ENCODE measurements around the gene SHISA9.

The SHISA9 gene

GRCh38 chr16:12994402-12994801 is 93.0 kb downstream of the SHISA9 start:
- Histone ChIP-seq H3K4me3 (ENCODE audit: low read length, poor library complexity, severe bottlenecking) (no peak overlapping the region), H3K79me2 (ENCODE audit: insufficient read depth, low read length) (no peaks in the 10 kb centered on the region), H3K9ac (ENCODE audit: low read depth, low read length, poor library complexity, severe bottlenecking) (no peak overlapping the region), H2AFZ (ENCODE audit: low read length) (no peak overlapping the region), H3K4me1 (ENCODE audit: insufficient read depth, low read length, poor library complexity, severe bottlenecking) (no peaks in the 10 kb centered on the region), H3K4me2 (ENCODE audit: low read depth, low read length, poor library complexity, severe bottlenecking) (no peak overlapping the region), H3F3A (ENCODE audit: low read depth) (no peaks in the 10 kb centered on the region), H3K9me2 (replicated peaks; ENCODE audit: low read depth, low read length) (no peaks in the 10 kb centered on the region), H3K27me3 (ENCODE audit: insufficient read depth, low read length, poor library complexity, severe bottlenecking) (no peaks in the 10 kb centered on the region), H4K20me1 (ENCODE audit: insufficient read depth, low read length, poor library complexity, severe bottlenecking) (no peaks in the 10 kb centered on the region), H3K9me3 (ENCODE audit: insufficient read depth, low read depth, low read length) (no peaks in the 10 kb centered on the region), H3K36me3 (ENCODE audit: insufficient read depth, low read length) (no peaks in the 10 kb centered on the region)
- no peak for TF ChIP-seq CTCF (conservative IDR thresholded peaks at IDR 0.05; ENCODE audit: low read length)
- TF ChIP-seq EZH2phosphoT487 (IDR thresholded peaks at IDR 0.05; ENCODE audit: borderline replicate concordance): no peak

- H3K9me2 ChIP-seq (replicated peaks; ENCODE audit: low read depth, low read length): no peaks in the 10 kb centered on the region
- no peaks in the 10 kb centered on the region for H3K9me3 ChIP-seq (ENCODE audit: insufficient read depth, low read depth, low read length)
- TF ChIP-seq EZH2phosphoT487 (IDR thresholded peaks at IDR 0.05; ENCODE audit: borderline replicate concordance): no peak
- no peak for TF ChIP-seq CTCF (conservative IDR thresholded peaks at IDR 0.05; ENCODE audit: low read length)
- no peak overlapping the region for H3K4me3 ChIP-seq (ENCODE audit: low read length, poor library complexity, severe bottlenecking)
- no peaks in the 10 kb centered on the region for H4K20me1 ChIP-seq (ENCODE audit: insufficient read depth, low read length, poor library complexity, severe bottlenecking)
- no peak overlapping the region for H3K4me2 ChIP-seq (ENCODE audit: low read depth, low read length, poor library complexity, severe bottlenecking)
- H3K79me2 ChIP-seq (ENCODE audit: insufficient read depth, low read length): no peaks in the 10 kb centered on the region
- no peaks in the 10 kb centered on the region for H3F3A ChIP-seq (ENCODE audit: low read depth)
- H3K4me1 ChIP-seq (ENCODE audit: insufficient read depth, low read length, poor library complexity, severe bottlenecking): no peaks in the 10 kb centered on the region
- H2AFZ ChIP-seq (ENCODE audit: low read length): no peak overlapping the region
- H3K27me3 ChIP-seq (ENCODE audit: insufficient read depth, low read length, poor library complexity, severe bottlenecking): no peaks in the 10 kb centered on the region
- no peak overlapping the region for H3K9ac ChIP-seq (ENCODE audit: low read depth, low read length, poor library complexity, severe bottlenecking)
- H3K36me3 ChIP-seq (ENCODE audit: insufficient read depth, low read length): no peaks in the 10 kb centered on the region
These were observed 94.4 kb downstream of the SHISA9 start for GRCh38 chr16:12995721-12996372.

GRCh38 chr16:12998361-12999085 is 97.1 kb downstream of the SHISA9 start:
- H3K9ac ChIP-seq (ENCODE audit: low read depth, low read length, poor library complexity, severe bottlenecking): no peak overlapping the region
- H3K4me3 ChIP-seq (ENCODE audit: low read length, poor library complexity, severe bottlenecking): no peak overlapping the region
- no peaks in the 10 kb centered on the region for H3K4me1 ChIP-seq (ENCODE audit: insufficient read depth, low read length, poor library complexity, severe bottlenecking)
- H3K36me3 ChIP-seq (ENCODE audit: insufficient read depth, low read length): no peaks in the 10 kb centered on the region
- H3K4me2 ChIP-seq (ENCODE audit: low read depth, low read length, poor library complexity, severe bottlenecking): no peak overlapping the region
- no peak for TF ChIP-seq EZH2phosphoT487 (IDR thresholded peaks at IDR 0.05; ENCODE audit: borderline replicate concordance)
- TF ChIP-seq CTCF (conservative IDR thresholded peaks at IDR 0.05; ENCODE audit: low read length): no peak
- no peaks in the 10 kb centered on the region for H3F3A ChIP-seq (ENCODE audit: low read depth)
- H3K79me2 ChIP-seq (ENCODE audit: insufficient read depth, low read length): no peaks in the 10 kb centered on the region
- H3K27me3 ChIP-seq (ENCODE audit: insufficient read depth, low read length, poor library complexity, severe bottlenecking): no peaks in the 10 kb centered on the region
- no peak overlapping the region for H2AFZ ChIP-seq (ENCODE audit: low read length)
- no peaks in the 10 kb centered on the region for H3K9me2 ChIP-seq (replicated peaks; ENCODE audit: low read depth, low read length)
- no peaks in the 10 kb centered on the region for H3K9me3 ChIP-seq (ENCODE audit: insufficient read depth, low read depth, low read length)
- H4K20me1 ChIP-seq (ENCODE audit: insufficient read depth, low read length, poor library complexity, severe bottlenecking): no peaks in the 10 kb centered on the region

Data from Loucy (cell line).